IMR-90 (cell line): Measurements from ENCODE around the gene CEACAM20. TPM values are rescaled to one million over a fixed set of nuclear protein-coding genes. Genes with fewer than 3 reads are reported as not detected.
"Not testable (repeated sequence)": the region's sequence is repeated elsewhere in the genome, so short reads cannot be mapped to it uniquely, and the experiment has no call there.

Experiments
- ATAC-seq: fragments of 200-7000 bp; cut with Tn5 transposase; 2 replicates; pipeline ENCODE4 v1.9.1; 2020; ENCODE audit warnings: low read depth, mild to moderate bottlenecking, moderate library complexity
- BruUV-seq: library from RNA; stranded (reverse); fragments of 400-500 nt; replicated peaks from 2 replicates; lab custom pipeline; 2021; lab: Mats Ljungman, UMichigan
- CTCF ChIA-PET: fragments of 300-600 bp; formaldehyde crosslinking; extraction: SDS; loops from one replicate; lab custom pipeline; 2021; ENCODE audit warnings: antibody characterized with exemption; lab: Yijun Ruan, JAX
- POLR2A ChIA-PET: fragments of 300-600 bp; sonication (Branson Sonifier 250); formaldehyde crosslinking; loops from one replicate; lab custom pipeline; 2022; ENCODE audit warnings: antibody characterized with exemption; ENCODE audit not compliant: unreplicated experiment; lab: Charles Lee
- DNase-seq: peaks from one replicate; pipeline ENCODE4 v3.0.0; 2013
- H2AFZ ChIP-seq: replicated peaks from 2 replicates; pipeline ENCODE3; 2013; ENCODE audit warnings: low read length, mild to moderate bottlenecking; ENCODE audit not compliant: poor library complexity
- H2AK5ac ChIP-seq: 2 replicates; pipeline ENCODE4 v1.6.1; 2013; ENCODE audit warnings: low read depth, low read length, inconsistent platforms
- H2AK9ac ChIP-seq: replicated peaks from 2 replicates; pipeline ENCODE3; 2013; ENCODE audit warnings: mild to moderate bottlenecking, low read depth, low read length, moderate library complexity; ENCODE audit not compliant: poor library complexity
- H2BK120ac ChIP-seq: 2 replicates; pipeline ENCODE4 v1.6.1; 2013; ENCODE audit warnings: low read depth, low read length, inconsistent platforms
- H2BK15ac ChIP-seq: 3 replicates; pipeline ENCODE4 v1.6.1; 2013; ENCODE audit warnings: low read depth, low read length, inconsistent platforms
- H2BK20ac ChIP-seq: 2 replicates; pipeline ENCODE4 v1.6.1; 2013; ENCODE audit warnings: low read depth, mild to moderate bottlenecking, inconsistent platforms, low read length, moderate library complexity
- H2BK5ac ChIP-seq: 2 replicates; pipeline ENCODE4 v1.6.1; 2013; ENCODE audit warnings: mild to moderate bottlenecking, low read depth, low read length, inconsistent platforms; ENCODE audit not compliant: poor library complexity, severe bottlenecking
- H3K14ac ChIP-seq: replicated peaks from 2 replicates; pipeline ENCODE4 v1.6.1; 2013; ENCODE audit warnings: low read depth, low read length, inconsistent platforms
- H3K18ac ChIP-seq: 2 replicates; pipeline ENCODE4 v1.6.1; 2013; ENCODE audit warnings: low read depth, low read length, control low read depth
- H3K23ac ChIP-seq: 2 replicates; pipeline ENCODE4 v1.6.1; 2013; ENCODE audit warnings: low read depth, low read length, inconsistent platforms
- H3K27ac ChIP-seq: 2 replicates; pipeline ENCODE4 v1.5.1; 2013; ENCODE audit warnings: mild to moderate bottlenecking, control low read depth, low read length; ENCODE audit not compliant: insufficient read depth
- H3K27me3 ChIP-seq: 2 replicates; pipeline ENCODE4 v1.6.1; 2013; ENCODE audit warnings: low read length; ENCODE audit not compliant: control insufficient read depth, insufficient read depth
- H3K36me3 ChIP-seq: 2 replicates; pipeline ENCODE4 v1.6.1; 2013; ENCODE audit warnings: low read length, mixed read lengths; ENCODE audit not compliant: control insufficient read depth, insufficient read depth
- H3K4ac ChIP-seq: 2 replicates; pipeline ENCODE4 v1.6.1; 2013; ENCODE audit warnings: low read depth, low read length, inconsistent platforms
- H3K4me1 ChIP-seq: 2 replicates; pipeline ENCODE4 v1.6.1; 2013; ENCODE audit warnings: low read length, mixed read lengths; ENCODE audit not compliant: control insufficient read depth, insufficient read depth
- H3K4me2 ChIP-seq: 2 replicates; pipeline ENCODE4 v1.6.1; 2013; ENCODE audit warnings: low read depth, mild to moderate bottlenecking, control low read depth, low read length, moderate library complexity
- H3K4me3 ChIP-seq: 2 replicates; pipeline ENCODE4 v1.5.1; 2013; ENCODE audit warnings: low read depth, mild to moderate bottlenecking, control low read depth, low read length, moderate library complexity; ENCODE audit not compliant: insufficient read depth
- H3K56ac ChIP-seq: 2 replicates; pipeline ENCODE4 v1.6.1; 2013; ENCODE audit warnings: low read length, inconsistent platforms; ENCODE audit not compliant: insufficient read depth; ENCODE audit errors: extremely low read depth
- H3K79me1 ChIP-seq, 2 experiments: 2 replicates each; pipeline ENCODE4 v1.6.1; 2013; ENCODE audit warnings: low read length in 2 of 2, inconsistent platforms in 1 of 2, low read depth in 1 of 2
- H3K9ac ChIP-seq: 2 replicates; pipeline ENCODE4 v1.6.1; 2013; ENCODE audit warnings: low read depth, low read length, control low read depth
- H3K9me1 ChIP-seq: 2 replicates; pipeline ENCODE4 v1.6.1; 2013; ENCODE audit warnings: low read length, inconsistent platforms; ENCODE audit not compliant: insufficient read depth
- H3K9me3 ChIP-seq: 2 replicates; pipeline ENCODE4 v1.6.1; 2013; ENCODE audit warnings: low read length; ENCODE audit not compliant: control insufficient read depth, insufficient read depth
- H4K20me1 ChIP-seq: 2 replicates; pipeline ENCODE4 v1.6.1; 2013; ENCODE audit warnings: low read length, inconsistent platforms; ENCODE audit not compliant: insufficient read depth
- H4K5ac ChIP-seq: 2 replicates; pipeline ENCODE4 v1.6.1; 2013; ENCODE audit warnings: mild to moderate bottlenecking, low read depth, low read length, control low read depth
- H4K8ac ChIP-seq, 2 experiments: 2 replicates each; pipeline ENCODE4 v1.6.1; 2013; ENCODE audit warnings: low read depth in 2 of 2, low read length in 2 of 2, control low read depth in 1 of 2, inconsistent platforms in 1 of 2
- H4K91ac ChIP-seq: 2 replicates; pipeline ENCODE4 v1.6.1; 2013; ENCODE audit warnings: low read depth, low read length, inconsistent platforms; ENCODE audit not compliant: insufficient read depth
- SMC3 ChIP-seq: fragments of 150-350 bp; IDR thresholded peaks from 2 replicates; pipeline ENCODE4 v1.6.1; 2016; ENCODE audit warnings: low read depth, mild to moderate bottlenecking, antibody characterized with exemption, low read length, moderate library complexity
- WGBS, 2 experiments: methylation state at CpG; one replicate each; pipeline versions ENCODE4 v1.1.5 to v1.1.7; 2013; ENCODE audit warnings: missing lambda C conversion rate in 2 of 2; ENCODE audit not compliant: insufficient read length in 1 of 2; ENCODE audit errors: extremely low coverage in 2 of 2; 5-methylcytosine and 5-hydroxymethylcytosine counted together
- dilution Hi-C: fragments of 300-500 bp; cut with HindIII; formaldehyde crosslinking; loops from one replicate; pipeline ENCODE4 v1.14.3; 2018; ENCODE audit warnings: low sequenced_read_pairs; ENCODE audit not compliant: unreplicated experiment
- in situ Hi-C: fragments of 300-500 bp; cut with MboI; formaldehyde crosslinking; loops from 3 replicates; pipeline ENCODE4 v1.14.3; 2019; ENCODE audit warnings: low sequenced_read_pairs, inconsistent platforms, mixed read lengths
- intact Hi-C: fragments of 100-400 bp; cut with micrococcal nuclease; formaldehyde crosslinking; loops from 2 replicates; pipeline ENCODE4 v1.10.0; 2022
- polyA plus RNA-seq, 3 experiments: library from polyadenylated mRNA; depleted of rRNA; stranded (reverse); fragments of >200 nt; gene quantifications; 2 replicates each; pipeline ENCODE4 v1.2.3, GENCODE V29; 2012; ENCODE audit warnings: low replicate concordance in 1 of 3
- total RNA-seq: library from RNA; depleted of rRNA; stranded (reverse); fragments of >200 nt; gene quantifications from 2 replicates; pipeline ENCODE4 v1.2.3, GENCODE V29; 2012

The CEACAM20 gene
- total and polyA plus RNA-seq, 2 of the 4 experiments (the other 2 are of a cell fraction): not detected

GRCh38 chr19:44539236-44539826, 9.9 kb upstream of the CEACAM20 start:
- 67% methylated on average over 1 of the region's 11 CpGs; no CpG with 5 or more reads in 1 of the 2 experiments for WGBS, 2 experiments
- Histone ChIP-seq H3K18ac (no peak overlapping the region), H2AK5ac (no peak overlapping the region), H2BK15ac (no peak overlapping the region), H3K27me3 (peaks cover 7% of the 10 kb centered on the region), H3K4me1 (no peaks in the 10 kb centered on the region), H3K9ac (no peak overlapping the region), H3K4me2 (no peak overlapping the region), H3K4ac (no peak overlapping the region), H2AFZ (no peak overlapping the region), H3K9me1 (no peaks in the 10 kb centered on the region), H4K91ac (no peak overlapping the region), H2BK120ac (no peak overlapping the region), H3K56ac (no peak overlapping the region), H4K5ac (no peak overlapping the region), H2BK20ac (no peak overlapping the region), H3K14ac (no peak overlapping the region), H3K9me3 (no peaks in the 10 kb centered on the region), H2AK9ac (no peak overlapping the region), H3K27ac (no peak overlapping the region), H4K20me1 (no peaks in the 10 kb centered on the region), H3K79me1 (no peaks in the 10 kb centered on the region), H3K23ac (no peak overlapping the region), H3K36me3 (no peaks in the 10 kb centered on the region), H3K4me3 (no peak overlapping the region), H2BK5ac (no peak overlapping the region), H4K8ac (no peak overlapping the region)
- ATAC-seq: no peak
- peak; percentile 51 for DNase-seq
- no TSS peak for BruUV-seq
- TF ChIP-seq SMC3: no peak
- intact Hi-C loops (no loop called here), dilution Hi-C loops (no loop called here), in situ Hi-C loops (no loop called here)
- CTCF ChIA-PET: no interaction called here
- POLR2A ChIA-PET: no interaction called here

DNA sequence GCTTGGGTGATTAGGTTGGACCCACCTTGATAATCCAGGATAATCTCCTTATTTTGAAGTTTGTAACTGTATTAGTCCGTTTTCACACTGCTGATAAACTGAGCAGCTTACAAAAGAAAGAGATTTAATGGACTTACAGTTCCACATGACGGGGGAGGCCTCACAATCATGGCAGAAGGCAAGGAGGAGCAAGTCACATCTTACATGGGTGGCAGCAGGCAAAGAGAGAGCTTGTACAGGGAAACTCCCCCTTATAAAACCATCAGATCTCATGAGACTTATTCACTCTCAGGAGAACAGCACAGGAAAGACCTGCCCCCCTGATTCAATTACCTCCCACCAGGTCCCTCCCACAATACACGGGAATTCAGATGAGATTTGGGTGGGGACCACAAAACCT, 5.9 kb upstream of the CEACAM20 start:
- H3K14ac ChIP-seq, H2AK5ac ChIP-seq, H3K4me3 ChIP-seq, H4K5ac ChIP-seq, DNase-seq, H3K79me1 ChIP-seq, H3K4me2 ChIP-seq, H4K91ac ChIP-seq, H3K9me3 ChIP-seq, H3K4ac ChIP-seq, H3K9me1 ChIP-seq, H3K9ac ChIP-seq, in situ Hi-C loops, H3K18ac ChIP-seq, H2BK15ac ChIP-seq, H2AFZ ChIP-seq, intact Hi-C loops, H2BK5ac ChIP-seq, ATAC-seq, dilution Hi-C loops, BruUV-seq, H2AK9ac ChIP-seq, H3K4me1 ChIP-seq, H4K20me1 ChIP-seq, H3K56ac ChIP-seq, H3K36me3 ChIP-seq, H2BK20ac ChIP-seq, H3K27ac ChIP-seq, H3K23ac ChIP-seq, H2BK120ac ChIP-seq, CTCF ChIA-PET, H4K8ac ChIP-seq, POLR2A ChIA-PET: not testable (repeated sequence)
- H3K27me3 ChIP-seq: peaks cover 20% of the 10 kb centered on the region
- no CpG with 5 or more reads among the region's 3 CpGs for WGBS, 2 experiments
